Gastroesophageal sphincter (tissue), 4 donors: ENCODE results near the gene CNGB1. TPM values are rescaled to one million over a fixed set of nuclear protein-coding genes. Genes with fewer than 3 reads are reported as not detected.
"Not testable (repeated sequence)": the region's sequence is repeated elsewhere in the genome, so short reads cannot be mapped to it uniquely, and the experiment has no call there.

Experiments
- ATAC-seq: fragments of 150-250 bp; one replicate; pipeline ENCODE4 v1.9.1; 2016; ENCODE audit warnings: mild to moderate bottlenecking, moderate library complexity
- H3K27ac ChIP-seq, 4 donors: fragments of 200-600 bp; sonication (generic) in 3 of 4; 1 replicate in 3 of 4; 2 replicates in 1 of 4; pipeline ENCODE4 v1.5.1; 2016 to 2019
- H3K27me3 ChIP-seq: fragments of 200-600 bp; sonication (generic); one replicate; pipeline ENCODE4 v1.5.1; 2019
- H3K36me3 ChIP-seq, 2 donors: fragments of 200-600 bp; sonication (generic); one replicate each; pipeline ENCODE4 v1.5.1; 2019; ENCODE audit warnings: control low read depth in 1 of 2
- H3K4me1 ChIP-seq, 3 donors: fragments of 200-600 bp; sonication (generic); 1 replicate in 2 of 3; 2 replicates in 1 of 3; pipeline ENCODE4 v1.5.1; 2016 to 2019; ENCODE audit warnings: control low read depth in 2 of 3
- H3K4me3 ChIP-seq, 2 donors: fragments of 200-600 bp; sonication (generic); one replicate each; pipeline ENCODE4 v1.5.1; 2019; ENCODE audit warnings: mild to moderate bottlenecking in 1 of 2, moderate library complexity in 1 of 2
- H3K9me3 ChIP-seq, 3 donors: fragments of 200-600 bp; sonication (generic); one replicate each; pipeline ENCODE4 v1.5.1; 2017 to 2019; ENCODE audit warnings: control low read depth in 2 of 3
- EP300 ChIP-seq: sonication (generic); formaldehyde crosslinking; IDR thresholded peaks from one replicate; pipeline ENCODE4 v1.6.1; 2017; ENCODE audit warnings: antibody characterized with exemption, mild to moderate bottlenecking
- POLR2A ChIP-seq, 2 donors: fragments of 450-650 bp; IDR thresholded peaks; one replicate each; pipeline ENCODE4 v1.6.1; 2017; ENCODE audit warnings: antibody characterized with exemption in 2 of 2, mild to moderate bottlenecking in 2 of 2, moderate library complexity in 1 of 2
- POLR2AphosphoS5 ChIP-seq: sonication (generic); formaldehyde crosslinking; IDR thresholded peaks from one replicate; pipeline ENCODE4 v1.6.1; 2017; ENCODE audit warnings: antibody characterized with exemption
- WGBS, 2 donors: methylation state at CpG; one replicate each; pipeline ENCODE4 v1.1.5; 2018; ENCODE audit warnings: low coverage in 1 of 2; 5-methylcytosine and 5-hydroxymethylcytosine counted together
- total RNA-seq, 4 donors: library from RNA; depleted of rRNA; stranded (reverse); fragments of >200 nt; gene quantifications; one replicate each; pipeline ENCODE4 v1.1.0, GENCODE V29; 2016
- TF ChIP-seq, protein P1 (sequence below), 4 experiments: fragments of 200-600 bp in 2 of 4; fragments of 450-650 bp in 2 of 4; sonication (generic) in 1 of 4; IDR thresholded peaks; one replicate each; pipeline ENCODE4 v1.5.1; 2017 to 2019; ENCODE audit warnings: antibody characterized with exemption in 4 of 4, mild to moderate bottlenecking in 2 of 4, moderate library complexity in 2 of 4

The CNGB1 gene
- total RNA-seq, 4 donors from 2014 or later: 0.15 to 0.67 TPM; not detected in 2

DNA sequence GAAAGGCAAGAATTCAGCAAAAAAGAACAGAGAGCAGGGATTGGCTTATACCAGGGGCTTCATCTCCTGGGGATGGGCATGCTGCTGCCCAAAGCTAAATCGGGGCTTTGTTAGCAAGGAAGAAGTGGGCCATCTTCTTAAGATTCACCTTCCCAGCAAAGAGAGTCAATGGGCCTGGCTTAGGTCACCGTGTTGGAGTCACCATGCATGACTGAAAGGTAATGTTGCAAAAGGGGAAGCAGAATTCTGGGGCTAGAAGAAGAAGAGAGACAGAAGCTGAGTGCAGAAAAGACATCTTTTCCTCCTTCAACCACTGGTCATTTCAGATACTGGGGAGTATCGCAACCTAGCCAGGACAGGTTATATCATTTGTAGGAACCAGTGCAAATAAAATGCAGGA is 92.3 kb downstream of the CNGB1 start:
- Histone ChIP-seq H3K27me3 (peaks cover 61% of the 10 kb centered on the region), H3K9me3 (no peaks in the 10 kb centered on the region), H3K4me3 (no peak overlapping the region), H3K36me3 (no peaks in the 10 kb centered on the region), H3K27ac (no peak overlapping the region), H3K4me1 (no peaks in the 10 kb centered on the region)
- WGBS, 2 donors: 83 to 100% methylated on average over 1 to 3 of the region's 3 CpGs
- no peak for ATAC-seq
- TF ChIP-seq EP300 (no peak), POLR2AphosphoS5 (no peak), POLR2A (IDR thresholded peaks at IDR 0.05) (no peak)
- TF ChIP-seq, protein P1, sequence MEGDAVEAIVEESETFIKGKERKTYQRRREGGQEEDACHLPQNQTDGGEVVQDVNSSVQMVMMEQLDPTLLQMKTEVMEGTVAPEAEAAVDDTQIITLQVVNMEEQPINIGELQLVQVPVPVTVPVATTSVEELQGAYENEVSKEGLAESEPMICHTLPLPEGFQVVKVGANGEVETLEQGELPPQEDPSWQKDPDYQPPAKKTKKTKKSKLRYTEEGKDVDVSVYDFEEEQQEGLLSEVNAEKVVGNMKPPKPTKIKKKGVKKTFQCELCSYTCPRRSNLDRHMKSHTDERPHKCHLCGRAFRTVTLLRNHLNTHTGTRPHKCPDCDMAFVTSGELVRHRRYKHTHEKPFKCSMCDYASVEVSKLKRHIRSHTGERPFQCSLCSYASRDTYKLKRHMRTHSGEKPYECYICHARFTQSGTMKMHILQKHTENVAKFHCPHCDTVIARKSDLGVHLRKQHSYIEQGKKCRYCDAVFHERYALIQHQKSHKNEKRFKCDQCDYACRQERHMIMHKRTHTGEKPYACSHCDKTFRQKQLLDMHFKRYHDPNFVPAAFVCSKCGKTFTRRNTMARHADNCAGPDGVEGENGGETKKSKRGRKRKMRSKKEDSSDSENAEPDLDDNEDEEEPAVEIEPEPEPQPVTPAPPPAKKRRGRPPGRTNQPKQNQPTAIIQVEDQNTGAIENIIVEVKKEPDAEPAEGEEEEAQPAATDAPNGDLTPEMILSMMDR (IDR thresholded peaks at IDR 0.05): no peak

DNA sequence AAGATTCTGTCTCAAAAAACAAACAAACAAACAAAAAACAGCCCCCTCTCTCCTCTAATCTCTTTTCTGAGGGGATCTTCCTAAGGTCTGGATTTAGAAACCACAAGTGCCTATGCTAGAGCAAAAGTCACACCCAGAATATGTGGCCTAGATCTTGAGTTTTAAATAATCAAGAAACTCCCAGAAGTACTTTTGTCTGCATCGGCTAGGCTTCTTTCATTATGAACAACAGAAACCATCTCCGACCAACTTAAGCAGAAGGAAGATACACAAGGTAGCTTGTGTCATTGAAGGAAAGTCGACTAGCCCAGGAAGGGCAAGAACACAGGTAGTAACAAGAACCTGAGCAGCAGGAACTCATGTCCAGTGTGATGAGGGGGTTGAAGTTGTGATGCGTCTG is 94.7 kb downstream of the CNGB1 start:
- Histone ChIP-seq H3K27ac (no peak overlapping the region), H3K27me3 (peaks cover 53% of the 10 kb centered on the region), H3K4me1 (no peaks in the 10 kb centered on the region), H3K4me3 (no peak overlapping the region), H3K9me3 (no peaks in the 10 kb centered on the region), H3K36me3 (no peaks in the 10 kb centered on the region)
- WGBS, 2 donors: 76 to 84% methylated on average over 3 to 4 of the region's 4 CpGs
- TF ChIP-seq EP300: no peak
- TF ChIP-seq, protein P1 (IDR thresholded peaks at IDR 0.05): no peak
- no peak for TF ChIP-seq POLR2A (IDR thresholded peaks at IDR 0.05)
- TF ChIP-seq POLR2AphosphoS5: no peak
- no peak for ATAC-seq

DNA sequence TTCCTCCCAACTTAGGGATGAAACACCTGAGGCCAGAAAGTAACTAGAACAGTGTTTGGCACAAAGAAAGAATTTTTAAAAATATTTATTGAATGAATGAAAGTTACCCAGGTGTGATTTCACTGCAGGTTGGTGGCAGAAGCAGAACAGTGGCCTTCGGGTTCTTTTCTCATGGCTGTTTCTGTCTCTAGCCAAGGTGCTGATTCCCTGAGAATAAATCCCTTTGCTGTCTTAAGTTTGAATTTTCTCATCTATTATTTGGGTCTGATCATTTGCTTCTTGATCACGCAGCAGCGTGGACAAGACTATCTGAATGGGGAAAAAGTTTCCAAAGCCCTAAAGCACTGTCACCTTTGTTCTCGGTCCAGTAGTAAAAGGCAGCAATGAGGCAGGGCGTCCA is 95.6 kb downstream of the CNGB1 start:
- no peak overlapping the region for H3K4me3 ChIP-seq
- H3K27ac ChIP-seq: no peak overlapping the region
- no peak for ATAC-seq
- peaks cover 44% of the 10 kb centered on the region for H3K27me3 ChIP-seq
- H3K36me3 ChIP-seq: no peaks in the 10 kb centered on the region
- no peaks in the 10 kb centered on the region for H3K9me3 ChIP-seq
- no peaks in the 10 kb centered on the region for H3K4me1 ChIP-seq
- TF ChIP-seq POLR2A (IDR thresholded peaks at IDR 0.05) (no peak), EP300 (no peak), POLR2AphosphoS5 (no peak)
- TF ChIP-seq, protein P1 (IDR thresholded peaks at IDR 0.05): no peak
- 59 to 61% methylated on average over 3 to 4 of the region's 5 CpGs for WGBS, 2 donors

DNA sequence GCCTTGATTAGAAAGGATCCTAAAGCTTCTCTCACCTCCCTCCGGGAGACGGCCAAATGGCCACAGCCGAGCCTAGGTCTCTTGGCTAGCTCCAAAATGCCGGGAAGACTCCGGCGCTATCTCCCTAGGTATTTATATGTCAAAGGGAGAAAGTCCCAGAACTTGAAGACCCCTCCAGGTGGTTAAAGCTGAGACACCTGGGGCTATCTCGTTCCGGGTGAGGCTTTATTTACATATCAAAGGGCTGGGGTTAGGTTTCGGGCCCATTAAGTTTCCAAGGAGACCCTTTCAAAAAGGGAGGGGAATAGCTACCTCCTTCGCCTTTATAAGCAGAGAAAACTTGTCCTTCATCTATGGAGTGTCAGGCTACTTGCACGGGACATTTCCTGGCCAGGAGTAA is 97.7 kb downstream of the CNGB1 start:
- Histone ChIP-seq H3K4me1 (no peaks in the 10 kb centered on the region), H3K36me3 (no peaks in the 10 kb centered on the region), H3K4me3 (no peak overlapping the region), H3K27ac (no peak overlapping the region), H3K27me3 (peaks cover 42% of the 10 kb centered on the region), H3K9me3 (no peaks in the 10 kb centered on the region)
- 15 to 38% methylated on average over 3 to 10 of the region's 11 CpGs for WGBS, 2 donors
- ATAC-seq: no peak
- TF ChIP-seq, protein P1 (IDR thresholded peaks at IDR 0.05): no peak
- no peak for TF ChIP-seq EP300
- TF ChIP-seq POLR2A (IDR thresholded peaks at IDR 0.05): no peak
- no peak for TF ChIP-seq POLR2AphosphoS5

DNA sequence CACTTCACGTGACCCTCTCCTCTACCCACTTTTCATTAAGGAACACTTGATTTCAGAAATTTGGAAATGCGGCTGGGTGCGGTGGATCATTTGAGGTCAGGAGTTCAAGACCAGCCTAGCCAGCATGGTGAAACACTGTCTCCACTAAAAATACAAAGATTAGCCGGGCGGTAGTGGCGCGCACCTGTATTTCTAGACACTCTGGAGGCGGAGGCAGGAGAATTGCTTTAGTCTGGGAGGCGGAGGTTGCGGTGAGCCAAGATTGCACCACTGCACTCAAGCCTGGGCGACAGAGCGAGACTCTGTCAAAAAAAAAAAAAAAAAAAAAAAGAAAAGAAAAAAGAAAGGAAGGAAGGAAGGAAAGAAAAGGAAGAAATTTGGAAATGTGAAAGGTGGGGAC is 98.2 kb downstream of the CNGB1 start:
- 80 to 88% methylated on average over 1 to 9 of the region's 12 CpGs for WGBS, 2 donors
- not testable (repeated sequence) for H3K4me3 ChIP-seq, H3K27ac ChIP-seq, H3K9me3 ChIP-seq, H3K4me1 ChIP-seq, ATAC-seq, H3K36me3 ChIP-seq
- peaks cover 42% of the 10 kb centered on the region for H3K27me3 ChIP-seq
